Left ventricle myocardium inferior (tissue), 1 donor: ENCODE results near the gene TTC21A. TPM values are rescaled to one million over a fixed set of nuclear protein-coding genes. Genes with fewer than 3 reads are reported as not detected.

ENCODE experiments used
- DNase-seq: peaks from one replicate; pipeline ENCODE4 v3.0.0-alpha.2; 2020
- H3K27ac ChIP-seq: fragments of 200-600 bp; replicated peaks from 2 replicates; pipeline ENCODE4 v1.8.0; 2021
- H3K27me3 ChIP-seq: fragments of 200-600 bp; 2 replicates; pipeline ENCODE4 v1.8.0; 2021; ENCODE audit warnings: low read depth
- H3K36me3 ChIP-seq: fragments of 200-600 bp; 2 replicates; pipeline ENCODE4 v1.8.0; 2021
- H3K4me1 ChIP-seq: fragments of 200-600 bp; 2 replicates; pipeline ENCODE4 v1.8.0; 2021
- H3K4me3 ChIP-seq: fragments of 200-600 bp; 2 replicates; pipeline ENCODE4 v1.8.0; 2021; ENCODE audit warnings: mild to moderate bottlenecking, moderate library complexity
- H3K9me3 ChIP-seq: fragments of 200-600 bp; replicated peaks from 2 replicates; pipeline ENCODE4 v1.8.0; 2021
- CTCF ChIP-seq: fragments of 200-600 bp; IDR thresholded peaks from 2 replicates; pipeline ENCODE4 v1.8.0; 2021; ENCODE audit warnings: antibody characterized with exemption, mild to moderate bottlenecking, borderline replicate concordance
- intact Hi-C: fragments of 100-400 bp; cut with micrococcal nuclease; formaldehyde crosslinking; loops from one replicate; pipeline ENCODE4 v1.11.0; 2022
- total RNA-seq: library from RNA; stranded (reverse); fragmentation: NEBNext Ultra II Directional; extraction: Animal tissue kit (Norgen Biotek cat#: 25700); gene quantifications from one replicate; pipeline ENCODE4 v1.2.1, GENCODE V29; 2021
- donor health status: DM: no; HTN: yes; CAD: no; lungs with severe emphysema.

The TTC21A gene
- total RNA-seq, 1 donor from 2014 or later: 2.1 TPM

- TF ChIP-seq CTCF: no peak
- no peak overlapping the region for H3K4me3 ChIP-seq
- intact Hi-C loops: no loop called here
- H3K27me3 ChIP-seq: no peaks in the 10 kb centered on the region
- peaks cover 66% of the 10 kb centered on the region for H3K4me1 ChIP-seq
- no peak for DNase-seq
- H3K9me3 ChIP-seq: no peaks in the 10 kb centered on the region
- H3K27ac ChIP-seq: no peak overlapping the region
- H3K36me3 ChIP-seq: peaks cover 69% of the 10 kb centered on the region
Observed at GRCh38 chr3:39099242-39099641, 8.2 kb upstream of the TTC21A start.

DNA sequence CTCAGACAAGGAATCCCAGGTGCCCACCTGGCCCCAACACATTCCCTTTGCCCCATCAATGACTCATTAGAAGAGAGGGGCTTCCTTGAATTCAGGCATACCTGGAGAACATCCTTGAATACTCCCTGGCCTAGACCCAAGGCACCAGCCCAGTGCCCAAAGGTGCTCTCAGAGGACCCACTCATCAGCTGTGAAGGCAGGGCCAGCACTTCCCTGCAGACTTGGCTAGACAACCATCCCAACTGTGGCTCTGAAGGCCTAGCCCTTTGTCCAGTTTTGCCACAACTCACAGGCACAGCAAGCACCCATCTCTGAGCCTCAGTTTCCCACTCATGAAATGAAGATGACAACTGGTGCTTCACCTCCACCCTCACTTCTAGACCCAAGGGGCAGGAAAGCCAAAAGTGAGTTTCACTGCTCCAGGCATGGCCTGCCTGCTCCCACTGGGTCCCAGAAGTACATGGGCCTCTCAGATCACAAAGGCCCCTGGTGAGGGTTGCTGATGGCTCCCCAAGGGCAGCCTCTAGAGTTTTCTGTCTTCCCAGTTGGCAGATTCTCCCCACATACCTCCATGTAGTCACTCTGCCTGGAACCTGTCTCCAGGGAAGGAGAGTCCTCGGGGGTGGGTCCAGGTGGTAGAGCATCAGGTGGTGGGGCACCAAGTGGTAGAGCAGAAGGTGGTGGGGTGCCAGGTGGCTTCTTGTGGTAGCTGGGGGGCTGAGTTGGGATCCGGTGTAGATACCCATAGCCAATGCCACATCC, 7.6 kb upstream of the TTC21A start:
- Histone ChIP-seq H3K9me3 (no peaks in the 10 kb centered on the region), H3K4me1 (peaks cover 73% of the 10 kb centered on the region), H3K36me3 (peaks cover 62% of the 10 kb centered on the region), H3K27ac (no peak overlapping the region), H3K27me3 (no peaks in the 10 kb centered on the region), H3K4me3 (no peak overlapping the region)
- DNase-seq: no peak
- intact Hi-C loops: no loop called here
- TF ChIP-seq CTCF: no peak

DNA sequence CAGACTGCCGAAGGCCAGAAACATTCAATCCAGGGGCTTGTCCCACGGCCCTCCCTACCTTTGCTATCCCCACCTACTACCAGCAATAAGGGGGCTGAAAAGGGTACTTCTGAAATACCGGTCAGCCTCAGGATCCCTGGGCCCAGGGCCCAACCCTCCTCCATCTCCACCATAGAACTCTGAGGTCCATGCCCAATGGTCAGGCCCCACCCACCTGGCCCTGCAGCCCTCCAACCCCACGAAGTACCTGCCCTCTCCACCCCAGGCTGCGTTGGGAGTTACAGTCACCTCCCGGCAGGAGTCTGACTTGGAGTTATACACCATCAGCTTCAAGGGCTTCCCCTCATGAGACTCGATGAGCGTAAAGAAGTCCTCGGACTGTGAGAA, 7.0 kb upstream of the TTC21A start:
- no peak for DNase-seq
- H3K27ac ChIP-seq: no peak overlapping the region
- intact Hi-C loops: no loop called here

DNA sequence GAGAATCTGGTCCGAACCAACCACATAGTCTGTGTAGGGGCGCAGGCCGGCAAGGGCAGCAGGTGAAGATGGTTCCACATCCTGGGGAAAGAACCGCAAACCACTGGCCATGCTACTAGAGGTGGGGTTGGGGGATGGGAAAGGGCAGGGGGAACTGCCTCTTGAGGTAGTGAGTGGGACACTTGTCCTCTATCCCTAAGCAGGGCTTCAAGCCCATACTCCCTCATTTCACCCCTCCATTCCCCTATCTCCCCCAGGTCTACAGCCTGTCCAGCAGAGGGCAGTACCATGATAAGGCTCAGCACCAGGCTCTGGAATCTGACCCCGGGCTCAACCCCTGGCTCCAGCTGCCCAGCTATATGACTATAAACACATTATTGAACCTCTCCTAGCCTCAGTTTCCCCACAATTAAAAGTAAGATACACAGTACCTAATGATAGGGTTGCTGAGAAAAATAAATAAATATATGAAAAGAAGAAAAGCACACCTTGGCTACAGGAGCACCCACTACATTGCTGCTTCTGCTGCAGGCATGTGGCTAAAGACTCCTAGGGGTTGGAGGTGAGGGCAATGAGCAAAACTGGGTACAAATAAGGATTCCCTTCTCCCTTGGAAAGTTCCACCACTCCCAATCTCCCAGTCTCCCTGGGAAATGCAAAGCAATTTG, 6.3 kb upstream of the TTC21A start:
- Histone ChIP-seq H3K4me1 (peaks cover 80% of the 10 kb centered on the region), H3K36me3 (peaks cover 50% of the 10 kb centered on the region), H3K27me3 (no peaks in the 10 kb centered on the region), H3K4me3 (no peak overlapping the region), H3K9me3 (no peaks in the 10 kb centered on the region), H3K27ac (no peak overlapping the region)
- peak; percentile 68 for TF ChIP-seq CTCF
- intact Hi-C loops: no loop called here
- DNase-seq: no peak

More for the DNA sequence above, 7.0 kb upstream of the TTC21A start:
- no peak overlapping the region for H3K4me3 ChIP-seq
- no peaks in the 10 kb centered on the region for H3K27me3 ChIP-seq
- peaks cover 78% of the 10 kb centered on the region for H3K4me1 ChIP-seq
- no peak for TF ChIP-seq CTCF
- H3K36me3 ChIP-seq: peaks cover 56% of the 10 kb centered on the region
- no peaks in the 10 kb centered on the region for H3K9me3 ChIP-seq

DNA sequence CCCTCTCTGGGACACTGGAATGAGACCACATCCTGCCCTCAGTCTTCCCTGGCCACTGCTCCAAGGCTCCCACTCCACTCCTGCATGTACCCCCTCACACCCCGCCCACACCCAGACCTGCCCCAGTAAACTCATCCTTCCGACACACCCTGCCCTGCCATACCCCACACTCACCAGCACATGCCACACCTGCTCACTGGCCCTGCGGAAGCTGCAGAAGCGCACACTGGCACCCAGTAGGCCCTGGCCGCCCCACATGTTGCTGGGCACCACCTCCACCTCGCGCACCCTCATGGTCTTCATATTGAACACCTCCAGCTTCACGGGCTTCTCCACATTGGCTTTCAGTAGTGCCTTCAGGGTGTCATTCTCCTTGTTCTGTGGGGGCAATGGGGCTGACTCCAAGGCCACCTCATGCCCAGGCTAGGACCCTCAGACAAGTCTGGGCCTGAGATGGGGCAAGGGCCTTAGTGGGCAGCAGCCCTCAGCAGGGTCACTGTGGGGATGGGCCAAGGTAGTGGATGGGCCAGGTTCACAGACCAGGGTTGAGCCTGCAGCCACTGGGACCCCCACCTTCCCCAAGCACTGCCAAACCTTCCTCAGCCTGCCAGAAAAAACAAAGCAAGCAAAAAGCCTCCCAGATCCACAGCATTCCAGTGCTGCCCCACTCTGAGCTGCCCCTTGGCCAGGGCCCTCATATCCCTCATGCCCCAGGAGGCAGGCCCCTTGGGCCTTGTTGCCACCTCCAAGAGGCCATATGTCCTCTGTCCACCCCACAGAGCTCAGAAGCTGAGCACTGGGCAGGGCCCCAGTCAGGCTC, 4.8 kb upstream of the TTC21A start:
- Histone ChIP-seq H3K9me3 (no peaks in the 10 kb centered on the region), H3K27me3 (no peaks in the 10 kb centered on the region), H3K4me3 (no peak overlapping the region), H3K36me3 (peaks cover 34% of the 10 kb centered on the region), H3K4me1 (peaks cover 80% of the 10 kb centered on the region), H3K27ac (no peak overlapping the region)
- DNase-seq: no peak
- TF ChIP-seq CTCF: no peak
- intact Hi-C loops: no loop called here
